Coronary artery (tissue), 2 donors: ENCODE data around the gene ENOX1.

Experiments
- DNase-seq: peaks from one replicate; pipeline ENCODE4 v3.0.0-alpha.2; 2017; ENCODE audit warnings: low spot score
- H3K27ac ChIP-seq, 2 donors: fragments of 200-600 bp; sonication (generic); one replicate each; pipeline ENCODE4 v1.5.1; 2016 to 2019
- H3K4me3 ChIP-seq: fragments of 200-600 bp; sonication (generic); 2 replicates; pipeline ENCODE4 v1.5.1; 2016; ENCODE audit warnings: mild to moderate bottlenecking, moderate library complexity
- TF ChIP-seq, protein P1 (sequence below): fragments of 200-600 bp; sonication (generic); IDR thresholded peaks from one replicate; pipeline ENCODE4 v1.5.1; 2019; ENCODE audit warnings: antibody characterized with exemption

The ENOX1 gene

GRCh38 chr13:43227721-43228120, 559.1 kb downstream of the ENOX1 start:
- Histone ChIP-seq H3K4me3 (no peak overlapping the region), H3K27ac (no peak overlapping the region)
- TF ChIP-seq, protein P1, sequence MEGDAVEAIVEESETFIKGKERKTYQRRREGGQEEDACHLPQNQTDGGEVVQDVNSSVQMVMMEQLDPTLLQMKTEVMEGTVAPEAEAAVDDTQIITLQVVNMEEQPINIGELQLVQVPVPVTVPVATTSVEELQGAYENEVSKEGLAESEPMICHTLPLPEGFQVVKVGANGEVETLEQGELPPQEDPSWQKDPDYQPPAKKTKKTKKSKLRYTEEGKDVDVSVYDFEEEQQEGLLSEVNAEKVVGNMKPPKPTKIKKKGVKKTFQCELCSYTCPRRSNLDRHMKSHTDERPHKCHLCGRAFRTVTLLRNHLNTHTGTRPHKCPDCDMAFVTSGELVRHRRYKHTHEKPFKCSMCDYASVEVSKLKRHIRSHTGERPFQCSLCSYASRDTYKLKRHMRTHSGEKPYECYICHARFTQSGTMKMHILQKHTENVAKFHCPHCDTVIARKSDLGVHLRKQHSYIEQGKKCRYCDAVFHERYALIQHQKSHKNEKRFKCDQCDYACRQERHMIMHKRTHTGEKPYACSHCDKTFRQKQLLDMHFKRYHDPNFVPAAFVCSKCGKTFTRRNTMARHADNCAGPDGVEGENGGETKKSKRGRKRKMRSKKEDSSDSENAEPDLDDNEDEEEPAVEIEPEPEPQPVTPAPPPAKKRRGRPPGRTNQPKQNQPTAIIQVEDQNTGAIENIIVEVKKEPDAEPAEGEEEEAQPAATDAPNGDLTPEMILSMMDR = no peak
- no peak for DNase-seq

- Histone ChIP-seq H3K4me3 (no peak overlapping the region), H3K27ac (no peak overlapping the region)
- no peak for DNase-seq
- TF ChIP-seq, protein P1 = no peak
Measured at GRCh38 chr13:43223216-43223615, 563.6 kb downstream of the ENOX1 start.

GRCh38 chr13:43222086-43222485, 564.7 kb downstream of the ENOX1 start:
- TF ChIP-seq, protein P1 = no peak
- Histone ChIP-seq H3K4me3 (no peak overlapping the region), H3K27ac (no peak overlapping the region)
- no peak for DNase-seq

- TF ChIP-seq, protein P1 = no peak
- H3K4me3 ChIP-seq = no peak overlapping the region
- H3K27ac ChIP-seq = no peak overlapping the region
- no peak for DNase-seq
Measured at GRCh38 chr13:43221611-43222010, 565.2 kb downstream of the ENOX1 start.

DNA sequence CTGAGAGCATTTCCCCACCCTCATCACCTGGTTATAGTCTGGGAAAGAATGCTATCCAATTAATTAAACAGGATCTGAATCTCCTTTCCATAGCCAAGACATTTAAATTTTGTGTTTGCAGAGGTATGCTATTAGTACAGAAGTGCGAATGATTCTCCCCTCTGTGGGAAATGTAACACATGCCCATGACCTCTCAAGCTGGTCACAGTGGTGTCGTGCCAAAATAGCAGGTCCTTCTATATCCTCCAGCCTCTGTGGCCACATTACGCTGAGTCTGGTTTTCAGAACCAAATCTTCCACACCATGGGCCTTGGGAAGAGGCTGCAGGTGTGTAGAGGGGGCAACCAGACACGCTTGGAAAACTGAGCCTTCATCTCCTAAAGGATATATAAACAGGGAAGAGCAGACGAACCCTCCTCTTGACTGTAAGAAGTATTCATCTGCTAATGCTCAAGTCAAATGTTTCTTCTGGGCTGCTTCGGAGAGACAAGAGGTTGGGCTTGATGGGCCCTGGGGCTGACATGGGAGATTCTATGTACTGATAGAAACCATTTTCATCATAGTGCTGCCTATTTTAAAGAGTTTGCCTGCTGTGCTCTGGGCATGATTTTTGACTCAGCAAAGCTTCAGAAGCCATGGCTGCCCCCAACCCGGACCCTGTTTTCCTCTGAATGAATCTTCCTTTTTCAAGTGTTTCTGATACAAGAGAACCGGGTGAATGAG, 565.7 kb downstream of the ENOX1 start:
- Histone ChIP-seq H3K27ac (no peak overlapping the region), H3K4me3 (no peak overlapping the region)
- no peak for DNase-seq
- TF ChIP-seq, protein P1 = no peak

DNA sequence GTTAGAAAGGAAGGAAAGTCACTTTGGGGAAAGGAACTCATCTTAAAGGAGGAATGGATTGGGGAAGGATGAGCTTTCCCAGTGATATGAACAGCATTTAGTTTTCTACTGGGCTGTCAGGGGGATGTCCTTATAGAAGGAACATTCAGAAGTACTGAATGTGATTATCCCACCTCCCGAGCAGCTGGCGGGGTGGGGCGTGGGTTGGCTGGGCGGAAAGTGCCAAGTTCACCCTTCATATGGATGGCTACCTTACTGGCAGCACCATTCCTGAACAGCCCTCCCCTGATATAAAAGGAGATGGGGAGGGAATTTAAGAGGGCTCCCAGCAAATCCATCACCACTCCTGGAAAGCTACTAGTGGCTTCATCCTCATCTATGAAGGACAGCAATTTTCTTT, 572.6 kb downstream of the ENOX1 start:
- H3K27ac ChIP-seq = no peak overlapping the region

DNA sequence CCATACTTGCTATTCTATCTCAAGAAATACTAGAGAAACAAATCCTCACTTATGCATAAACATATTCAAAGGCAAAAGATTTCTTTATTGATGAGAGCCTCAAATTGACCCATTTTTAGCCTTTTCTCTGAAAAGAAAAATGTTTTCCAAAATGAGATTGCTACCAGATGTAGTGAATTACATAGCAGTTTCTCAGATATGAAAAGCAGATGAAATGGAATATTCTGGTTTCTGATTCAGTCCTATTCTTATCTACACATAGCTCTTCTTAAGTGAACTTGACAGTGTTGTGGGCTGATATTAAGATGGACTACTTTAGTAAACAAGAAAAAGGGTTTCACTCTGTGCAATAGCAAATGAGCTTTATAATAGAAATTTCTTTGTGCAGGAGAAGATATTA, 579.9 kb downstream of the ENOX1 start:
- TF ChIP-seq, protein P1 = no peak
- H3K27ac ChIP-seq = no peak overlapping the region
- no peak for DNase-seq
- no peak overlapping the region for H3K4me3 ChIP-seq

More for the DNA sequence above, 572.6 kb downstream of the ENOX1 start:
- H3K4me3 ChIP-seq = no peak overlapping the region
- TF ChIP-seq, protein P1 = no peak
- DNase-seq = no peak
